NCI-H2107 treated with DMSO at 0.1 percent for 48 hours (cell line): ENCODE measurements around the gene OR11L1.

Experiments
- DNase-seq: peaks from one replicate; lab custom pipeline; 2025; ENCODE audit not compliant: unreplicated experiment; lab: John Stamatoyannopoulos, UW

OR11L1 gene

GRCh38 chr1:247841796-247842195 is at the start of gene OR11L1:
Gene OR11L1 (minus strand): TSS chr1:247841896. CDS start chr1:247841896, 0 bp downstream.
- DNase-seq = no peak

GRCh38 chr1:247884797-247885413 is 43.2 kb upstream of the OR11L1 start:
- no peak for DNase-seq

GRCh38 chr1:247883346-247883745 is 41.6 kb upstream of the OR11L1 start:
- DNase-seq = no peak

- DNase-seq = no peak
Observed at GRCh38 chr1:247865416-247865815, 23.7 kb upstream of the OR11L1 start.

GRCh38 chr1:247864644-247865043 is 22.9 kb upstream of the OR11L1 start:
- DNase-seq = no peak

GRCh38 chr1:247862756-247863155 is 21.1 kb upstream of the OR11L1 start:
- no peak for DNase-seq

- no peak for DNase-seq
Observed at GRCh38 chr1:247857985-247858619, 16.4 kb upstream of the OR11L1 start.

- no peak for DNase-seq
Observed at GRCh38 chr1:247857069-247857984, 15.6 kb upstream of the OR11L1 start, which contains the start of gene TRIM58. Gene TRIM58 (plus strand): TSS chr1:247857187. CDS start chr1:247857247, 60 bp downstream.

- DNase-seq = no peak
Observed at GRCh38 chr1:247855911-247856310, 14.2 kb upstream of the OR11L1 start.

- no peak for DNase-seq
Observed at GRCh38 chr1:247854899-247855545, 13.3 kb upstream of the OR11L1 start.

GRCh38 chr1:247849616-247850015 is 7.9 kb upstream of the OR11L1 start:
- no peak for DNase-seq

GRCh38 chr1:247848346-247848745 is 6.7 kb upstream of the OR11L1 start:
- no peak for DNase-seq

GRCh38 chr1:247845693-247846017 is 4.0 kb upstream of the OR11L1 start:
- DNase-seq = no peak

GRCh38 chr1:247845011-247845692 is 3.5 kb upstream of the OR11L1 start:
- no peak for DNase-seq

GRCh38 chr1:247843411-247843810 is 1.7 kb upstream of the OR11L1 start:
- no peak for DNase-seq

GRCh38 chr1:247840818-247841217 is 878 bp downstream of the OR11L1 start:
- DNase-seq = no peak

GRCh38 chr1:247833601-247834000 is 8.1 kb downstream of the OR11L1 start:
- no peak for DNase-seq

- DNase-seq = no peak
Observed at GRCh38 chr1:247829656-247830055, 12.0 kb downstream of the OR11L1 start.

- DNase-seq = no peak
Observed at GRCh38 chr1:247825362-247825761, 16.3 kb downstream of the OR11L1 start.

GRCh38 chr1:247824023-247824422 is 17.7 kb downstream of the OR11L1 start, which contains the start of gene OR14A16:
Gene OR14A16 (minus strand): TSS chr1:247824119. CDS start chr1:247815729, 8,390 bp downstream.
- DNase-seq = no peak

GRCh38 chr1:247822060-247822459 is 19.6 kb downstream of the OR11L1 start:
- no peak for DNase-seq
